HEK293T (cell line): Measurements from ENCODE around the gene TCEAL4.
"Not testable (repeated sequence)": the region's sequence is repeated elsewhere in the genome, so short reads cannot be mapped to it uniquely, and the experiment has no call there.

Experiments used
- CTCF ChIA-PET: fragments of 350-600 bp; formaldehyde crosslinking; extraction: SDS; loops from one replicate; lab custom pipeline; 2021; ENCODE audit warnings: antibody characterized with exemption, inconsistent platforms; lab: Yijun Ruan, JAX
- POLR2A ChIA-PET: fragments of 350-600 bp; formaldehyde crosslinking; extraction: SDS; loops from one replicate; lab custom pipeline; 2020; ENCODE audit warnings: antibody characterized with exemption, inconsistent platforms; lab: Yijun Ruan, JAX
- DNase-seq: peaks from one replicate; pipeline ENCODE4 v3.0.0; 2012; ENCODE audit warnings: mixed read lengths; ENCODE audit errors: extremely low spot score
- ARNT ChIP-seq: fragments of 450-650 bp; IDR thresholded peaks from 2 replicates; pipeline ENCODE4 v1.6.1; 2017; ENCODE audit warnings: mild to moderate bottlenecking
- BHLHE40 ChIP-seq: fragments of 450-650 bp; IDR thresholded peaks from 2 replicates; pipeline ENCODE4 v1.6.1; 2016; ENCODE audit warnings: mild to moderate bottlenecking, moderate library complexity, borderline replicate concordance
- CTBP1 ChIP-seq: fragments of 450-650 bp; IDR thresholded peaks from 2 replicates; pipeline ENCODE4 v1.6.1; 2016; ENCODE audit warnings: borderline replicate concordance
- ELF4 ChIP-seq: fragments of 450-650 bp; IDR thresholded peaks from 2 replicates; pipeline ENCODE4 v1.6.1; 2017; ENCODE audit warnings: antibody characterized with exemption
- FOXA1 ChIP-seq: fragments of 450-650 bp; IDR thresholded peaks from 2 replicates; pipeline ENCODE4 v1.6.1; 2016; ENCODE audit warnings: mild to moderate bottlenecking
- FOXK2 ChIP-seq: fragments of 450-650 bp; IDR thresholded peaks from 2 replicates; pipeline ENCODE4 v1.6.1; 2016; ENCODE audit warnings: mild to moderate bottlenecking
- FOXM1 ChIP-seq: fragments of 450-650 bp; IDR thresholded peaks from 2 replicates; pipeline ENCODE4 v1.6.1; 2017; ENCODE audit warnings: mild to moderate bottlenecking, borderline replicate concordance
- HDGF ChIP-seq: fragments of 450-650 bp; IDR thresholded peaks from 2 replicates; pipeline ENCODE4 v1.6.1; 2017; ENCODE audit warnings: antibody characterized with exemption, borderline replicate concordance
- L3MBTL2 ChIP-seq: fragments of 450-650 bp; conservative IDR thresholded peaks from 2 replicates; pipeline ENCODE4 v1.6.1; 2016; ENCODE audit warnings: mild to moderate bottlenecking
- LEF1 ChIP-seq: fragments of 450-650 bp; IDR thresholded peaks from 2 replicates; pipeline ENCODE4 v1.6.1; 2017; ENCODE audit warnings: mild to moderate bottlenecking, borderline replicate concordance
- NFRKB ChIP-seq: fragments of 450-650 bp; IDR thresholded peaks from 2 replicates; pipeline ENCODE4 v1.6.1; 2016; ENCODE audit warnings: mild to moderate bottlenecking, moderate library complexity
- PKNOX1 ChIP-seq: fragments of 450-650 bp; IDR thresholded peaks from 2 replicates; pipeline ENCODE4 v1.6.1; 2016
- SP1 ChIP-seq: fragments of 450-650 bp; IDR thresholded peaks from 2 replicates; pipeline ENCODE4 v1.6.1; 2017
- SUZ12 ChIP-seq: fragments of 450-650 bp; IDR thresholded peaks from 2 replicates; pipeline ENCODE4 v1.6.1; 2016; ENCODE audit warnings: mild to moderate bottlenecking
- TARDBP ChIP-seq: fragments of 450-650 bp; IDR thresholded peaks from 2 replicates; pipeline ENCODE4 v1.6.1; 2016
- ZNF384 ChIP-seq: fragments of 450-650 bp; IDR thresholded peaks from 2 replicates; pipeline ENCODE4 v1.6.1; 2016

Gene TCEAL4

GRCh38 chrX:103573202-103573601, 12.1 kb upstream of the TCEAL4 start:
- no peak for TF ChIP-seq L3MBTL2
- no peak for TF ChIP-seq HDGF
- TF ChIP-seq NFRKB: no peak
- no peak for TF ChIP-seq SUZ12
- TF ChIP-seq LEF1: no peak
- no peak for TF ChIP-seq ARNT
- ChIA-PET CTCF (interaction anchor here (0.6 kb wide), 1 partner anchor 37 kb away, joined by 4 read pairs; no protein-coding TSS in a partner anchor), POLR2A (no interaction called here)
- DNase-seq: no peak

GRCh38 chrX:103584596-103584995, 719 bp upstream of the TCEAL4 start:
- CTCF ChIA-PET: interaction anchor here (0.6 to 1.2 kb wide), 2 partner anchors 45 to 264 kb away, joined by 3 to 4 read pairs; no protein-coding TSS in a partner anchor
- no peak for DNase-seq
- POLR2A ChIA-PET: interaction anchor here (0.9 to 2.9 kb wide), 2 partner anchors 45 to 67 kb away, joined by 3 to 14 read pairs; partner anchors contain the start of gene TCEAL1
- TF ChIP-seq LEF1 (no peak), NFRKB (no peak)

DNA sequence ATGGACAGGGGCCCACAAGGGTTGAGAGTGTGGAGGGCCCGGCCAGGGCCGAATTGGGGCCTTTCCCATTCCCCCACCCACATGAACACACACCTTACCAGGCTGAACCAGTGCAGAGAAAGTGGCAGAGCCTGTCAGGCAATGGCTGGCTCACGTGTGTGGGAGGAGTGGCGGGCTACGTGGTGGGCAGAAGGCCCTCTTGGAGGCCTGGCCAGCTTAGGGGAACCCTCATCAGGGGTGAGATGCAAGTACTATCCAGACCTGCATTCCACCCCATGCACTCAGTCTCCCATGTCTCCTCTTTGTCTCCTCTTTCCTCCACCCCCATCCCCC, 965 bp downstream of the TCEAL4 start:
- ChIA-PET POLR2A (no interaction called here), CTCF (no interaction called here)
- no peak for DNase-seq
- TF ChIP-seq ELF4 (no peak), ZNF384 (no peak), L3MBTL2 (no peak), TARDBP (no peak), HDGF (no peak), SUZ12 (no peak), SP1 (no peak), FOXA1 (no peak), BHLHE40 (no peak), ARNT (no peak), LEF1 (no peak), CTBP1 (no peak), FOXM1 (no peak), FOXK2 (no peak), NFRKB (no peak), PKNOX1 (no peak)

DNA sequence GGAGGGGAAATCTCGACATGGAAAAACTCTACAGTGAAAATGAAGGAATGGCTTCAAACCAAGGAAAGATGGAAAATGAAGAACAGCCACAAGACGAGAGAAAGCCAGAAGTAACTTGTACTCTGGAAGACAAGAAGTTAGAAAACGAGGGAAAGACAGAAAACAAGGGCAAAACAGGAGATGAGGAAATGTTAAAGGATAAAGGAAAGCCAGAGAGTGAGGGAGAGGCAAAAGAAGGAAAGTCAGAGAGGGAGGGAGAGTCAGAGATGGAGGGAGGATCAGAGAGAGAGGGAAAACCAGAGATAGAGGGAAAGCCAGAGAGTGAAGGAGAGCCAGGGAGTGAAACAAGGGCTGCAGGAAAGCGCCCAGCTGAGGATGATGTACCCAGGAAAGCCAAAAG, 1.3 kb downstream of the TCEAL4 start:
- DNase-seq: no peak
- TF ChIP-seq SUZ12 (no peak), ELF4 (no peak), CTBP1 (no peak)
- POLR2A ChIA-PET: no interaction called here
- CTCF ChIA-PET: no interaction called here

DNA sequence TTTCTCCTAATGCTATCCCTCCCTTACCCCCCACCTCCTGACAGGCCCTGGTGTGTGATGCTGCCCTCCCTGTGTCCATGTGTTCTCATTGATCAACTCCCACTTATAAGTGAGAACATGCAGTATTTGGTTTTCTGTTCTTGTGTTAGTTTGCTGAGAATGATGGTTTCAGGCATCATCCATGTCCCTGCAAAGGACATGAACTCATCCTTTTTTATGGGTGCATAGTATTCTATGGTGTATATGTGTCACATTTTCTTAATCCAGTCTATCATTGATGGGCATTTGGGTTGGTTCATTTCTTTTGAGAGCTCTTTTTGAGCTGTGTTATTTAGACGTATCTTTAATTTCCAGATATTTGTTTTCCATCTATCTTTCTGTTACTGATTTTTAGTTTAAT, 7.0 kb downstream of the TCEAL4 start:
- DNase-seq, POLR2A ChIA-PET: not testable (repeated sequence)
- CTCF ChIA-PET: interaction anchor here (0.5 kb wide), 1 partner anchor 340 kb away, joined by 3 read pairs; no protein-coding TSS in a partner anchor

DNA sequence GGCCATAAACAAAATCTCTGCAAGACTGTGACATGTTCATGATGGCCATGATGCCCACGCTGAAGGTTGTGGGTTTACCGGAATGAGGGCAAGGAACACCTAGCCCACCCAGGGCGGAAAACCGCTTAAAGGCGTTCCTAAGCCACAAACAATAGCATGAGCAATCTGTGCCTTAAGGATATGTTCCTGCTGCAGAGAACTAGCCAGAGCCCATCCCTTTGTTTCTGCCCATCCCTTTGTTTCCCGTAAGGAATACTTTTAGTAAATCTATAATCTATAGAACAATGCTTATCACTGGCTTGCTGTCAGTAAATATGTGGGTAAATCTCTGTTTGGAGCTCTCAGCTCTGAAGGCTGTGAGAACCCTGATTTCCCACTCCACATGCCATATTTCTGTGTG, 9.9 kb downstream of the TCEAL4 start:
- POLR2A ChIA-PET, DNase-seq, CTCF ChIA-PET: not testable (repeated sequence)

DNA sequence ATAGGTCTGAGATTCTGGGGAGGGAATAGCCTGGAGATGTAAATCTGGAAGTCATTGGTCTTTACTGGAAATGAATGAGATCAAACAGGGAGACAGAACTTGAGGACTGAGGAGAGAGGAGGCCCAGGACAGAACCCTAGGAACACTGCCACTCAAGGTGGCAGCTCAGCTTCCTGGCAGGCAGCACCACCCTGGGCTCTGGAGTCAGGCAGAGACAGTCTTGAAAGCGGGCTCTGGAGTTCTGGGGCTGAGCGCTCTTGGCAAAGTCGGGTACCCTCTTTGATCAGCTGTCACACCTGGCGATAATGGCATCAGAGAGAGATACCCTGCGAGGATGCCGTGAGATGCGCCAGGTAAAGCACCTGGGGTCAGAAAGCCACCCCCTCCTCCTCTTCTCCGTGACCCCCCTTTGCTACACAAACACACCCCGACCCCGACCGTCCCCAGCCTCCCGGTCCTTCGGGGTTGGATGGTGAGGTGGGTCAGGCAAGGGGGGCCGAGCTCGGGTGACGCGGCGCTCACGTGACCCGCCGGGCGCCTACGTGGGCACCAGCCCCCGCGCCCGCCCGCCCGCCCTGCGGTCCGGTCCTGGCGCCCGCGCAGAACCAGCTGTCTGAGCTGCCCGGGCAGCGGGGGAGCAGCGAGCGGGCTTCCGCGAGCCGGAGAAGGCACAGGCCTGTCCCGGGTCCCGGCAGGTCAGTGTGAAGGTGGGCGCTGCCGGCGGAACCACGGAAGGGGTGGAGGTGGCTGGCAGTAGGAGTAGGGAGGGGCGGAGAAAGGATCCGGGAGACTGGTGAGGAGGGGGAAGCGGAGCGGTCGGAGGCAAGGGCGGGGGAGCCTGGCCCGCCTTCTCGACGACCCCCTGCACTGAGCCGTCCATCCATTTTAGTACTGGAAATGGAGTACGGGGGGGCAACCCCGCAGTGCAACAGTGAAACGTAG, 22.3 kb downstream of the TCEAL4 start, which contains the start of gene TCEAL3:
Gene TCEAL3, plus strand, starts transcription at position 600 of the 942 bp plus-strand sequence. CDS start 1,102 bp downstream, outside the sequence.
- DNase-seq: no peak
- ChIA-PET CTCF (no interaction called here), POLR2A (no interaction called here)
- TF ChIP-seq LEF1 (no peak), SP1 (no peak), PKNOX1 (no peak)

DNA sequence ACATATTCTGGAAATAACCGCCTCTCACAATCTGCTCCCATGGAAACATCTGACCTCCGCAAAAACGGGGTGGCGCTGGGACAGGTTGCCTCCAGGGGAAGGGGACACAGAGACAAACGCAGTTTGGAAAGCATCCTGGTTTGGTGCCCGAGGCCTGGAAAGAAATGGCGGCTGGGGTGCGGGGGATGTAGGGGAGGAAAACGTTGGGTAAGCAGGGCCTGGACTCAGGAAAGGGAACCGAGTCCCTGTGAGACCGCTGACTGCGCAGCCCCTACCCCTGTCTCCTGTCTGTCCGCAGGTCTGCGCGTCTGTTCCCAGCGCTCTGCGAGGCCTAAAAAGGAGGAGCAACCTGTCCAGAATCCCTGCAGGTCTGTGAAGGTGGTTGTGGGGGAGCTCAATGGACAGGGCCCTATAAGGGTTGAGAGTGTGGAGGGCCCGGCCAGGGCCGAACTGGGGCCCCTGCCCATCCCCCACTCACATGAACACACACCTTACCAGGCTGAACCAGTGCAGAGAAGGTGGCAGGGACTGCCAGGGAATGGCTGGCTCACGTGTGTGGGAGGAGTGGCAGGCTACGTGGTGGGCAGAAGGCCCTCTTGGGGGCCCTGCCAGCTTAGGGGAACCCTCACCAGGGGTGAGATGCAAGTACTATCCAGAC, 23.1 kb downstream of the TCEAL4 start:
- POLR2A ChIA-PET: interaction anchor here (1.2 kb wide), 1 partner anchor 20 kb away, joined by 3 read pairs; the partner anchor contains the start of gene TCEAL1
- CTCF ChIA-PET: no interaction called here
- no peak for DNase-seq
- no peak for TF ChIP-seq SP1
